ELF-1 (cell line): ENCODE data around the gene GARIN3.
"Not testable (repeated sequence)": the region's sequence is repeated elsewhere in the genome, so short reads cannot be mapped to it uniquely, and the experiment has no call there.

Experiments used
- DNase-seq: peaks from one replicate; pipeline ENCODE4 v3.0.0-alpha.2; 2016; ENCODE audit warnings: low read depth, low spot score

Gene GARIN3

GRCh38 chr5:157185122-157185521 is 19.1 kb upstream of the GARIN3 start:
- DNase-seq, result not testable (repeated sequence)

- no peak for DNase-seq
Observed at GRCh38 chr5:157184117-157184670, 18.1 kb upstream of the GARIN3 start.

GRCh38 chr5:157182143-157182757 is 16.2 kb upstream of the GARIN3 start:
- DNase-seq, result no peak

GRCh38 chr5:157180374-157181264 is 14.6 kb upstream of the GARIN3 start, which contains the start of gene ITK:
Gene ITK (plus strand): TSS chr5:157180840. CDS start chr5:157180978, 138 bp downstream.
- no peak for DNase-seq

- no peak for DNase-seq
Observed at GRCh38 chr5:157178966-157179365, 12.9 kb upstream of the GARIN3 start.

- no peak for DNase-seq
Observed at GRCh38 chr5:157177953-157178352, 11.9 kb upstream of the GARIN3 start.

GRCh38 chr5:157175071-157175612 is 9.1 kb upstream of the GARIN3 start:
- no peak for DNase-seq

- peak; percentile 15 for DNase-seq
Observed at GRCh38 chr5:157172403-157172802, 6.3 kb upstream of the GARIN3 start.

- no peak for DNase-seq
Observed at GRCh38 chr5:157168286-157168685, 2.2 kb upstream of the GARIN3 start.

GRCh38 chr5:157167214-157167621 is 1.2 kb upstream of the GARIN3 start:
- no peak for DNase-seq

GRCh38 chr5:157165668-157166067 is 396 bp downstream of the GARIN3 start:
- no peak for DNase-seq

- no peak for DNase-seq
Observed at GRCh38 chr5:157165261-157165660, 803 bp downstream of the GARIN3 start.

- DNase-seq, result no peak
Observed at GRCh38 chr5:157164521-157164920, 1.5 kb downstream of the GARIN3 start.

- no peak for DNase-seq
Observed at GRCh38 chr5:157162919-157163510, 3.0 kb downstream of the GARIN3 start.

GRCh38 chr5:157161996-157162395 is 4.1 kb downstream of the GARIN3 start:
- DNase-seq, result no peak

- DNase-seq, result no peak
Observed at GRCh38 chr5:157160001-157160400, 6.1 kb downstream of the GARIN3 start.

GRCh38 chr5:157159209-157159751 is 6.8 kb downstream of the GARIN3 start:
- DNase-seq, result no peak

GRCh38 chr5:157157293-157157891 is 8.7 kb downstream of the GARIN3 start:
- DNase-seq, result no peak

GRCh38 chr5:157155297-157155696 is 10.8 kb downstream of the GARIN3 start:
- DNase-seq, result no peak

- DNase-seq, result no peak
Observed at GRCh38 chr5:157150995-157151394, 15.1 kb downstream of the GARIN3 start.
